GM19438 (cell line): ENCODE data around the gene IFI27.

Experiments
- ATAC-seq: cut with Tn5 transposase; IDR thresholded peaks from one replicate; pipeline ENCODE4 v1.9.1; 2021; ENCODE audit warnings: low read depth; ENCODE audit not compliant: unreplicated experiment

The IFI27 gene

GRCh38 chr14:94101748-94102147 is 8.8 kb upstream of the IFI27 start:
- no peak for ATAC-seq

GRCh38 chr14:94102768-94103482 is 7.6 kb upstream of the IFI27 start:
- ATAC-seq: no peak

- ATAC-seq: no peak
Observed at GRCh38 chr14:94103554-94104150, 6.9 kb upstream of the IFI27 start.

- no peak for ATAC-seq
Observed at GRCh38 chr14:94104731-94105130, 5.8 kb upstream of the IFI27 start.

- no peak for ATAC-seq
Observed at GRCh38 chr14:94109915-94110250, 653 bp upstream of the IFI27 start.

GRCh38 chr14:94111276-94112095 is 950 bp downstream of the IFI27 start:
- ATAC-seq: no peak

GRCh38 chr14:94112513-94113063 is 2.1 kb downstream of the IFI27 start:
- ATAC-seq: no peak

GRCh38 chr14:94113073-94113472 is 2.5 kb downstream of the IFI27 start:
- no peak for ATAC-seq

GRCh38 chr14:94113490-94113889 is 3.0 kb downstream of the IFI27 start:
- no peak for ATAC-seq

- ATAC-seq: no peak
Observed at GRCh38 chr14:94113908-94114588, 3.5 kb downstream of the IFI27 start.

GRCh38 chr14:94114589-94115057 is 4.1 kb downstream of the IFI27 start:
- no peak for ATAC-seq

- no peak for ATAC-seq
Observed at GRCh38 chr14:94115058-94115591, 4.6 kb downstream of the IFI27 start.

GRCh38 chr14:94115631-94116030 is 5.1 kb downstream of the IFI27 start:
- no peak for ATAC-seq

- ATAC-seq: no peak
Observed at GRCh38 chr14:94116701-94117100, 6.2 kb downstream of the IFI27 start.

- no peak for ATAC-seq
Observed at GRCh38 chr14:94117856-94118255, 7.3 kb downstream of the IFI27 start.

GRCh38 chr14:94119071-94119470 is 8.5 kb downstream of the IFI27 start:
- no peak for ATAC-seq

- ATAC-seq: no peak
Observed at GRCh38 chr14:94120667-94121340, 10.3 kb downstream of the IFI27 start.

GRCh38 chr14:94121485-94121884 is 10.9 kb downstream of the IFI27 start:
- ATAC-seq: no peak

GRCh38 chr14:94122438-94122837 is 11.9 kb downstream of the IFI27 start:
- ATAC-seq: no peak

GRCh38 chr14:94123296-94123695 is 12.8 kb downstream of the IFI27 start:
- ATAC-seq: no peak
